ENCODE data around the gene GHRL. TPM values are rescaled to one million over a fixed set of nuclear protein-coding genes. Genes with fewer than 3 reads are reported as not detected.

GHRL gene
- total RNA-seq, 4 donors from 2014 or later = 0.55 to 8.2 TPM; not detected in 2

GRCh38 chr3:10304905-10305304 lies 12.2 kb upstream of the GHRL start:
- 92 to 100% methylated on average over 6 to 8 of the region's 8 CpGs for WGBS, 2 donors (ENCODE audit: low coverage in 1 of 2)
- peaks cover 0 to 4% (median 0%) of the 10 kb centered on the region in 4 donors for H3K4me1 ChIP-seq
- DNase-seq = no peak
- in situ Hi-C loops (cut with MboI; ENCODE audit: low pct_ligation_motif_present in 1 of 4, low pct_unique_long_range_greater_than_20kb in 1 of 4, low sequenced_read_pairs in 3 of 4) = no loop called here
- H3K27me3 ChIP-seq = no peaks in the 10 kb centered on the region
- H3K9me3 ChIP-seq = no peaks in the 10 kb centered on the region
- H3K4me3 ChIP-seq = no peak overlapping the region
- no peak for TF ChIP-seq POLR2AphosphoS5 (IDR thresholded peaks at IDR 0.05)
- H3K27ac ChIP-seq = no peak overlapping the region
- H3K36me3 ChIP-seq = peaks cover 0 to 63% (median 27%) of the 10 kb centered on the region in 4 donors
- intact Hi-C loops (cut with DNase I; ENCODE audit: low total_unique reads) = no loop called here

- H3K27me3 ChIP-seq = no peaks in the 10 kb centered on the region
- peaks cover 0 to 56% (median 28%) of the 10 kb centered on the region in 4 donors for H3K36me3 ChIP-seq
- H3K27ac ChIP-seq = no peak overlapping the region
- no peaks in the 10 kb centered on the region for H3K9me3 ChIP-seq
- no peak for DNase-seq
- no peaks in the 10 kb centered on the region for H3K4me1 ChIP-seq
- TF ChIP-seq CTCF (IDR thresholded peaks at IDR 0.05) (no peak), POLR2AphosphoS5 (IDR thresholded peaks at IDR 0.05) (no peak), POLR2A (IDR thresholded peaks at IDR 0.05) (no peak), EP300 (IDR thresholded peaks at IDR 0.05; ENCODE audit: low read depth) (no peak)
- intact Hi-C loops (cut with DNase I; ENCODE audit: low total_unique reads) = no loop called here
- H3K4me3 ChIP-seq = no peak overlapping the region
- whole genome bisulfite sequencing, 2 donors (ENCODE audit: low coverage in 1 of 2) = 86% methylated on average over 8 of the region's 8 CpGs; no CpG with 5 or more reads in 1 of the 2 donors
- in situ Hi-C loops (cut with MboI; ENCODE audit: low pct_ligation_motif_present in 1 of 4, low pct_unique_long_range_greater_than_20kb in 1 of 4, low sequenced_read_pairs in 3 of 4) = no loop called here
Measured at GRCh38 chr3:10303785-10304184, 11.0 kb upstream of the GHRL start.

GRCh38 chr3:10303105-10303504 lies 10.4 kb upstream of the GHRL start:
- Histone ChIP-seq H3K27ac (no peak overlapping the region), H3K27me3 (no peaks in the 10 kb centered on the region), H3K36me3 (peaks cover 0 to 55% (median 28%) of the 10 kb centered on the region in 4 donors), H3K9me3 (no peaks in the 10 kb centered on the region), H3K4me1 (no peaks in the 10 kb centered on the region), H3K4me3 (no peak overlapping the region)
- WGBS, 2 donors (ENCODE audit: low coverage in 1 of 2) = 92 to 100% methylated on average over 1 to 9 of the region's 9 CpGs
- intact Hi-C loops (cut with DNase I; ENCODE audit: low total_unique reads) (no loop called here), in situ Hi-C loops (cut with MboI; ENCODE audit: low pct_ligation_motif_present in 1 of 4, low pct_unique_long_range_greater_than_20kb in 1 of 4, low sequenced_read_pairs in 3 of 4) (no loop called here)
- TF ChIP-seq EP300 (IDR thresholded peaks at IDR 0.05; ENCODE audit: low read depth) (no peak), CTCF (IDR thresholded peaks at IDR 0.05) (no peak), POLR2A (IDR thresholded peaks at IDR 0.05) (no peak)
- no peak for DNase-seq

GRCh38 chr3:10300087-10300486 lies 7.3 kb upstream of the GHRL start:
- Histone ChIP-seq H3K4me1 (peaks cover 0 to 3% (median 0%) of the 10 kb centered on the region in 4 donors), H3K4me3 (no peak overlapping the region), H3K27me3 (no peaks in the 10 kb centered on the region), H3K36me3 (peaks cover 0 to 45% (median 21%) of the 10 kb centered on the region in 4 donors), H3K27ac (no peak overlapping the region), H3K9me3 (no peaks in the 10 kb centered on the region)
- intact Hi-C loops (cut with DNase I; ENCODE audit: low total_unique reads) (no loop called here), in situ Hi-C loops (cut with MboI; ENCODE audit: low pct_ligation_motif_present in 1 of 4, low pct_unique_long_range_greater_than_20kb in 1 of 4, low sequenced_read_pairs in 3 of 4) (no loop called here)
- no peak for TF ChIP-seq EP300 (IDR thresholded peaks at IDR 0.05; ENCODE audit: low read depth)
- no peak for TF ChIP-seq POLR2AphosphoS5 (IDR thresholded peaks at IDR 0.05)
- no peak for TF ChIP-seq POLR2A (IDR thresholded peaks at IDR 0.05)
- TF ChIP-seq CTCF (IDR thresholded peaks at IDR 0.05) = no peak
- no peak for DNase-seq
- WGBS, 2 donors (ENCODE audit: low coverage in 1 of 2) = 92% methylated on average over 9 of the region's 9 CpGs; no CpG with 5 or more reads in 1 of the 2 donors

GRCh38 chr3:10299679-10300078 lies 6.9 kb upstream of the GHRL start:
- H3K36me3 ChIP-seq = peaks cover 0 to 44% (median 18%) of the 10 kb centered on the region in 4 donors
- H3K4me3 ChIP-seq = no peak overlapping the region
- H3K27me3 ChIP-seq = no peaks in the 10 kb centered on the region
- in situ Hi-C loops (cut with MboI; ENCODE audit: low pct_ligation_motif_present in 1 of 4, low pct_unique_long_range_greater_than_20kb in 1 of 4, low sequenced_read_pairs in 3 of 4) = no loop called here
- DNase-seq = no peak
- no peak for TF ChIP-seq CTCF (IDR thresholded peaks at IDR 0.05)
- no peak for TF ChIP-seq POLR2AphosphoS5 (IDR thresholded peaks at IDR 0.05)
- TF ChIP-seq EP300 (IDR thresholded peaks at IDR 0.05; ENCODE audit: low read depth) = no peak
- TF ChIP-seq POLR2A (IDR thresholded peaks at IDR 0.05) = no peak
- intact Hi-C loops (cut with DNase I; ENCODE audit: low total_unique reads) = no loop called here
- H3K27ac ChIP-seq = no peak overlapping the region
- peaks cover 0 to 3% (median 0%) of the 10 kb centered on the region in 4 donors for H3K4me1 ChIP-seq
- 74 to 80% methylated on average over 4 to 6 of the region's 6 CpGs for WGBS, 2 donors (ENCODE audit: low coverage in 1 of 2)
- no peaks in the 10 kb centered on the region for H3K9me3 ChIP-seq
